Stromal cell of bone marrow (primary cell): ENCODE data around the gene STXBP4.
"Not testable (repeated sequence)": the region's sequence is repeated elsewhere in the genome, so short reads cannot be mapped to it uniquely, and the experiment has no call there.

Experiments
- DNase-seq: peaks from one replicate; pipeline ENCODE4 v3.0.0-alpha.2; 2012; ENCODE audit warnings: low read depth

STXBP4 gene

DNA sequence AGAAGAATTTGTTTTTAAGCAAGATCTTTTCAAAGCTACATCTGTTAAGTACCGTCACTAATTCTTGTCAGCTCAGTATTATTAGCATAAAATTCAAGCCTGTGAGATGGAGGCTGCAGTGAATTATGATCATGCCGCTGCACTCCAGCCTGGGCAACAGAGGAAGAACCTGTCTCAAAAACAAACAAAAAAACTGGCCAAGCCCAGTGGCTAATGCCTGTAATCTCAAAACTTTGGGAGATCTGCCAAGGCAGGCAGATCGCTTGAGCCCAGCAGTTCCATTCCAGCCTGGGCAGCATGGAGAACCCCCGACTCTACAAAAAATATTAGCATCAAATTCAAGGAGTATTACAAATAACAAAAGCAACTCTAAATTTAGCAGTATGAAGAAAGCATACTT lies 88.0 kb downstream of the STXBP4 start:
- DNase-seq, result no peak

DNA sequence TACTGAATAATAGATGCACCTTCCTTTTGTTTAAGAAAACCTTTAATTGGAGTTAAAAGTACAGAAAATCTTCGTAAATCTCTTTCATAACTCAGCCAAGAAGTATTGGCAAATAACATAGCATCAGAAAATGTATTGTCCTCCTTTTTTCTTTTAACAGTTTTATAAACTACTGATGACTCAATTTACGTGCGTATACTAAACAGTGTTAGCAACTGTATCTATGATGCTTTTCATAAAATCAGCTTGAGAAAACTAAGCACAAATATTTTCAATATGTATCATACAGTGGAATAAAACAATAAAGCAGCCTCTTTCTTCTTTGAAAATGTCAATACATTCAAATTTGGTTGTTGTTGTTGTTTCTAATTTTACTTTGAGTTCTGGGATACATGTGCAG lies 88.6 kb downstream of the STXBP4 start:
- no peak for DNase-seq

DNA sequence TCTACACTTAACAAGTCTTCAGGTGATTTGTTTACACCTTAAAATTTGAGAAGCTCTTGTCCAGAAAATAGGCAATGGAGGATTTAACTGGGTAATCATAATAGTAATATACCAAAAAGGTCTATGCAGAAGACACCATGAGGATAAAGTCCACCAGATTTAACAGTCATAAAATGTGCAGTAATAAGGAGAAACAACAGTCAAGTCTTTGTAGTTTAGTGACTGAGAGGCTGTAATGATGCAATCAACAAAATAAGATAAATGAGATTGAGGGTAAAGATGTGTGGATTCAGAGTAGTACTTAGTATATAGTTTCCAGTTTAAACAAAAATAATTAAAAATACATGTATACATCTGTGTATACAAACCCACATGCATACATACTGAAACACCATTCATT lies 91.2 kb downstream of the STXBP4 start:
- no peak for DNase-seq

DNA sequence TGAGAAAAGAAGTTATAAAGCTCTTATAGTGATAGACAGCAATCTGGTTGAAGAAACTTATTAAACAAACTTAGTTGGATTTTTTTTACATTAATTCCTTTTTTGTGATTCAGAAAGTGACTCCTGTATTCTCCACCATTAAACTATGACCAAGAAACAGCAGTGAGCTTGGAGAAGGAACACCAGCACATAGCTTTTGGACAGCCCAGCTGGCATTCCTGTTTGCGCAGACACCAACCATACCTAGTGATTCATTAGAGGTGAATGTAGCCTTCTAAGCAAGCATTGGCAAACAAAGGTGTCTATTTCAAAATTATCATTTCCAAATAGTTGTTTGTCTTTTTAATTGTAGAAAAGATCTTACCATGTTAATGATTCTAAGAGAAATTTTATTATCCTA lies 94.4 kb downstream of the STXBP4 start:
- no peak for DNase-seq

DNA sequence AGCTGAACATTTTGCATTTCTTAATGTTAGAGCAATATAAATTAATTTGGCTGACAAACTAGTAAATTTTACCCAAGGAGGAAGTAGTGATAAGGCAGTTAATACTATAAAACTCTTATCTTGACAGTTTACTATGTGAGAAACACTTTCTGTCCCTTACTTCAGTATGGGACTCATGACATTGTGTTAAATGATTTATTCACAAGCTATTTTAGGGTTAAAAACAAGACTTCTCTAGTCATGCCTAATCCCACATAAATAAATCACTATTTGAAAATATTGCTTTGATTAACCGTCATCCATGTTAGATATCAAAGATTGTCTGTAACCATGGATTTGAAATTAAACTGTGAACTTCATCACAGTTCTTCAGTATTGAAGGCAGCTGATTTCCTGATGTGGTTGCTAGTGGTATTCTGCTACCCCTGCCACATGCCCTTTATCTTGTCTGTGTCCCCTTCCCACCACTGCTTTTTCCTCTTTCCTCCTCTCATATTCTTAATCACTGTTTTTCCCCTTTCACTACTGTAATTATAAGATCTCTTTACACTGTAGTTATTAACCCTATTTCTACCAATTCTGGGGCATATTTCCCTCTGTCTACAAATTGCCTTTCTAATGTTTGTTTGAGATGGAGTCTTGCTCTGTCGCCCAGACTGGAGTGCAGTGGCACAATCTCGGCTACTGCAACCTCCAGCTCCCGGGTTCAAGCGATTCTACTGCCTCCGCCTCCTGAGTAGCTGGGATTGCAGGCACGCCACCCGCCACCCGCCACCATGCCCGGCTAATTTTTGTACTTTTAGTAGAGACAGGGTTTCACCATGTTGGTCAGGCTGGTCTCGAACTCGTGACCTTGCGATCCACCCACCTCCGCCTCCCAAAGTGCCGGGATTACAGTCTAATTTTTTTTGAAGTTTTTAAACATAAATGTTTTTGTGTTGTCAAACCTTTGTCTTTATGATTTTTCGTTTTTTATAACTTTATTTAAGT lies 95.6 kb downstream of the STXBP4 start:
- no peak for DNase-seq

DNA sequence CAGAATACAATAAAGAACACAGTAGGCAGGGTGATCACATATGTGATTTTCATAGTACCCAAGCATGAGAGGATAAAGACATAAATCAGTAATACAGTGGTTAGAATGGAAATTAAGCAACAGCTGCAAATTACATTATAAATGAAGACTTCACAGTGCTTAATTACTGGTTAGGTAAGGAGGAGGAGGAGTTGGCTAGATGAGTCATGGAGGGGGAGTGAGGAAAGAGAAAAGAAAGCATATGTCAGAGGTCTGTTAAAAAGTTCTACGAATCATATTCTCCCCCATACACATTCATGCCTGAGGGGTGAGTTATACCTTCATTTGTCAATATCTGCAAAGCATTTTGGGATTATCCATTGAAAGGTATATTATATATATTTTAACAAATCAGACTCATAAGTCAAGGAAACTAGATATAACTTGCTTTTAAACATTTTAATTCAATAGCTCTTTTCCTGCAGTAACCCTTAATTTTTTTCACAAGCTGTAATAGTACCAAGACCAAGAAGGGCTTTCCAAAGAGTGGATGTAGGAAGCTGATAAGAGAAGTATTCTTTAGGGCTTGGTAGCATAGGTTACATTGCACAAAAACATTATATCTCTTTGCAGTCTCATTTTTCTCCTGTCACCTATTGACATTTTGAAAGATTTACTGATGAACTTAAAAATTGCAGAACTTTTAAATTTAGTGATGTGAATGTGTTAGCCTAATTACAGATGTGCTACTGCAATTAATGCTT lies 99.3 kb downstream of the STXBP4 start:
- DNase-seq, result no peak

DNA sequence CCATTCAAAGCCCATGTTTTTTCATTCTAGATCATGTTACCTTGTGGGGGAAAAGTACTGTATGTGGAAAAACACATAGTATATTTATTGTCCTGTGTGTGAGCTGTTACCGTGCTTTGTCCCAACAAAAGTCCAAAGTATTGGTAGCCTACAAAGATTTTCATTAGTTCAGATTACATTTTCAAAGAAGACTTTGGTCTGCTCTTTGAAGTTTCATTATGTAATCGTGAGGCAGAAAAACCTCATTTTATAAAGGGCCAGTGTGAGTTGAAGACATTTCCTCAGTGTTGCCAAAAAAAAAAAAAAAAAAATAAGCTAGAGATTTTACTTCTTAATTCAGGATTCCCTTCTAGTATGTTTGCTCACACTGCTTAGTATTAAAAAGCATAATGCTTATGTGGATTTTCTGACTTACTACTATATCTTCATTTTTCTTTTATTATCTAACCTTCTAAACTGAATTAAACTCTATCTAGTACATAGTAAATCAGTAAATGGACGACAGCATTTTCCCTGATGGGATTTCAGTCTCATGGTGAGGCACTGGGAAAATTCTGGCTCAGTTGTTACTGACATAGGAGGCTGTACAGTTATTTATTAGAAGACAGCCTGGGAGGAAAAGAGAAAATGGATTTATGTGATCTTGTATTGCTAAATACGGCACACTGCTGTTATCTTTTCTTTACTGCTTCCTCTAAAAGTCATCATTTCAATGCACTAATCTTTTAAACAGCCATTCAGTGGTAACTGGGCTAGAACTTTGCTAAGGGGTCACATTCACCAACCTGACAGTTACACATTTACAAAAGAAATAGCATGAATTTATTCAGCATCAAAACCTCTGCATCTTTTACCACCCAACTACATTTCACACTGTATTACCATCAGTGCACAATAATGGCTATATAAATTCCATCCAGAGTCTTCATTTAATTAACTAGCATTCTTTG lies 100.6 kb downstream of the STXBP4 start:
- DNase-seq, result no peak

DNA sequence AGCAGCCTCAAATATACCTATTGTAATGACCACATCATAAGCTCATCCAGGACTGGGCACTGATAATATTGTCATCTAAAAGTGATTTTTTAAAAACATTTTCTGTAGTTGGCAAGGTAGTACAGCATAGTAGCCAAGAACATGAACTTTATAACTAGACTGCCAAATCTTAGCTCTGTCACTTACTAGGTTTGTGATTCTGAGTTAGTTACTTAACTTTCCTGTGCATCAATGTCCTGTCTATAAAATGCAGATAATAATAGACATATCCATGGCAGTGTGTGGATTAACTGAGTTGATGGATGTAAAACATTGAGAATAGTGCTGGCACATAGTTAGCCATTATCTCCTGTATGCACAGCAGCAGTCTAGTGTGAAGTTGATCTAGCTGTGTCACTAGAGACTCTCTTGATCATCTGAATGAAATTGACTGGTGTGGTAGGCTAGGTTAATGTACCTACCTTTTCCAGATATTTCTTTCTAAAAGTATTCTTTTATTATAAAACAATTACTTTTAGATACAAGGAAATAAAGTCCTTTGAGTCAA lies 101.5 kb downstream of the STXBP4 start:
- no peak for DNase-seq

DNA sequence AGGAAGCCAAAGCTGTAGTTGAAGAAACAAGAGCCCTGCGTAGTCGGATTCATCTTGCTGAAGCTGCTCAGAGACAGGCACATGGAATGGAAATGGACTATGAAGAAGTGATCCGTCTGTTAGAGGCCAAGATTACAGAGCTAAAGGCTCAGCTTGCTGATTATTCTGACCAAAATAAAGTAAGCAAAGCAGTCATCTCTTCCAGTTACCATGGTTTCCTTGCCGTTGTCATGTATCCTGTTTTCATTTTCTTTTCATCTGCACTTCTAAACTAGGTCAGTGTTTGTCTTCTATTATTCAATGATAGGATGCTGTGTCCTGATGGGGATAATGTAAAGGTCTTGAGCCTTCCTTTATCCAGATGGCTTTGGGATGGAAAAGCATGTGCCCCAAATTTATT lies 104.3 kb downstream of the STXBP4 start:
- DNase-seq, result no peak

DNA sequence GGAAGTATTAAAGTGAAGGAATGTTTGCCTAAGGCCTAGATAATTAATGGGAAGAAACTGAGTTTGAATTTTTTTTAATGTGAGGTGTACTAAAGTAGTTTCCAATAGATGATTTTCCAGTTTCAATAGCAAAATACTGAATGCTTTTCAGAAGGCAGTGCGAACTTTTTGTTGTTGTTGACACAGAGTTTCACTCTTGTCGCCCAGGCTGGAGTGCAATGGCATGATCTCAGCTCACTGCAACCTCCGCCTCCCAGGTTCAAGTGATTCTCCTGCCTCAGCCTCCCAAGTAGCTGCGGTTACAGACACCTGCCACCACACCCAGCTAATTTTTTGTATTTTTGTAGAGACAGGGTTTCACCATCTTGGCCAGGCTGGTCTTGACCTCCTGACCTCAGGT lies 104.9 kb downstream of the STXBP4 start:
- DNase-seq, result not testable (repeated sequence)

DNA sequence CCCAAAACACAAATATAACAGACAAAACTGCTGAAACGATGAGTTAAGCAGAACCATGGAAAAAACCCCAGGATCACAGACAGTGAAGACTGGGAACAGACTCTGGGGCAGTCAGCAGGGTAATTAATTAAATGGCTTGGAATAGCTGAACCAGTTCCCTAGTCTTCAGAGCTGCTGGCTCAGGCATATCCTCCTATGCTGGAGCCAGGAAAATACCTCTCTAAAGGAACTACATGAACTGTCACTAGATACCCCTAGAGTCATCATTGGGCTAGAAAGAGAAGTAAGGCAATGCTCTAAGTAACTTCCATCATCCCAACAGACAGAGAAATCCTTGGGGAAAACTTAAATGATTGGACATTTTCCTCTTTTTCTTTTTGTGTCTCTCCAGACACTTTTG lies 113.0 kb downstream of the STXBP4 start:
- no peak for DNase-seq

DNA sequence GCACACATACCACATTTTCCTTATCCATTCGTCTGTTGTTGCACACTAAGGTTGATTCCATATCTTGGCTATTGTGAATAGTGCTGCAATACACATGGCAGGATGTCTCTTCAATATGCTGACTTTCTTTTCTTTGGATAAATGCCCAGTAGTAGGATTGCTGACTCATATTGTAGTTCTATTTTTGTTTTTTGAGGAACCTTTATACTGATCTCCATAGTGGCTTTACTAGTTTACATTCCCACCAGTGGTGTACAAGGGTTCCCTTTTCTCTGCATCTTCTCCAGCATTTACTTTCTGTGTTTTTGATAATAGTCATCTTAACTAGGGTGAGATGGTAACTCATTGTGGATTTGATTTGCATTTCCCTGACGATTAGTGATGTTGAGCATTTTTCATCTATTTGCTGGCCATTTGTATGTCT lies 118.1 kb downstream of the STXBP4 start:
- DNase-seq, result peak; percentile 77

DNA sequence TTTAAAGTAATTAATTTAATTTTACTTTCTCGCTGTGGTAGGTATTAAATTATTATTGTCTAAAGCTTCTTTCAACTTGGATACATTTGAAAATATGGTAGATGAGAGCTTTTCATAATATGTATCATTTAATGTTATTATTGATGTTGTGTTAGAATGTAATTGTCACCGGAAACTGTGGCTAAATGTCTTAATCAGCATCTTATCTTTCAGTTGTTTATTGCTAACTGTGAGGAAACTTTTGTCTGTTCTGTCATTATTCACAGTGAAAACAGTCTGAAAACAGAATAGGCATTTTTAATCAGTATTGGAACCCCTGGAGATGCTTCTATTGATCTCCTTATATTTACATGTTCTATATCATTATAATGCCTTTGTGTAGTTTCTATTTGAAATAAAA lies 120.7 kb downstream of the STXBP4 start:
- no peak for DNase-seq

DNA sequence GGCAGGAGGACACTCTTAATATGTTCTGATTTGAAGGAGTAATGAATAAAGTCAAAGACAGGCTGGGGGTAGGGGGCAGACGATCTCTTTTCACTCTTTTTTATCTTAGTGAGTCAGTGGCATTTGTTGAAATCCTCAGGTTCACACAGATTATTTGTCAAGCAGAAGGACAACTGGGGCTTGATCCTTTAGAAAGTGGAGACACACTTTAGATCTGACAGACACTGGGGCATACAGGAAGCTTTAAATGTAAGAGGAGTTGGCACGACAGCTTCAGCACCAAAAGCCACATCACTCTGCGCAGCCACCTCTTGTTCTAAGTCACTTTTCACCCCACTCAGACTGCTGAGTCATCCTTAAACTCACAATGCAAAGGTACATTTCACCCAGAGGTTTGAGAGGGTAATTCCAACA lies 121.5 kb downstream of the STXBP4 start:
- DNase-seq, result no peak

DNA sequence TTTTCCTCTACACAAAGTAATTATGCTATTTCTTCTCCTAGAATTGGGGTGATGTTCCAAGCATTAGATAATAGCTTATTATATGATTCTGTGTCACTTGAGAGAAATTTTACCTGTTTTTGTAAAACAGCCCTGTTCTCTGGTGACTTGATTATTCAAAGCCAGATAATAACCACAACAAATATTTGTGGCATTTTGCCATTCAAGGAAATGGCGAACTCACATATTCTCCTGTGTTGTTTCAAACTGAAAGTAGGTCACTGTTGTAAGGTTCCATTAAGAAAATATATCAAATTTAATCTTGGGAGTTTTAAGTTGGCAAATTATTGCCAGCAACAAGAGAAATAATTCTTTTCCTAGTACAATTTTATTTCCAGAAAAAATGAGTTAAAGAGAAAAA lies 124.8 kb downstream of the STXBP4 start:
- DNase-seq, result no peak

DNA sequence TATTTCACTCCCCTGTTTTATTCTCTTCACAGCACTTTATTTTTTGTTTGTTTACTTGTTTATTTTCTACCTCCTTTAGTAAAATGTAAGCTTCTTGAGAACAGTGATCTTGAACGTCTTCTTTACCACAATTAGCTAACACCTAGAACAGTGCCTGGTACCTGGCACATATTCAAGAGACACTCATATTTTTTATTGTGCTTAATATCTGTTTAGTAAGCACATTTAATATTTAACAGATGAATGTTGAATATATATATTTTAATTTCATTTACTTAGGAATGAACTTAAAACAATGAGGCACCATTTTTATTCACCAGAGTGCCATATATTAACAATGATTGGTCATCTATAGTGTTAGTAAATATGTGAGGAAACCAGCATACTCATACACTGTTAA lies 130.2 kb downstream of the STXBP4 start:
- no peak for DNase-seq

DNA sequence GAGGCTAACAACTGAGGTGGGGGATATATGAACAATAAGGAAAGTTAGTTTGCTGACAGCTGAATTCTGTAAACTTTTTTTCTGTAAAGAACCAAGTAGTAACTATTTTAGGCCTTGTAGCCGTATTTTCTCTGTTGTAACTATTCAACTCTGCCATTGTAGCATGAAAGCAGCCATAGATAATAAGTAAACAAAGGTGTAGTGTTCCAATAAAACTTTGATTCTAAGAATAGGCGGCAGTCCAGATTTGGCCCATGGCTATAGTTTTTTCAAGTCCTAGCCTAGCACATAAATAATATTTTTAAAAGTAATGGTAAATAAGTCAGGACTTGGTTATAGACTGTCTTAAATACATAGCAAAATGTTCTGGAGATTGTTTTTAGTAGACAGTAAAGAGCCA lies 142.0 kb downstream of the STXBP4 start:
- DNase-seq, result no peak

DNA sequence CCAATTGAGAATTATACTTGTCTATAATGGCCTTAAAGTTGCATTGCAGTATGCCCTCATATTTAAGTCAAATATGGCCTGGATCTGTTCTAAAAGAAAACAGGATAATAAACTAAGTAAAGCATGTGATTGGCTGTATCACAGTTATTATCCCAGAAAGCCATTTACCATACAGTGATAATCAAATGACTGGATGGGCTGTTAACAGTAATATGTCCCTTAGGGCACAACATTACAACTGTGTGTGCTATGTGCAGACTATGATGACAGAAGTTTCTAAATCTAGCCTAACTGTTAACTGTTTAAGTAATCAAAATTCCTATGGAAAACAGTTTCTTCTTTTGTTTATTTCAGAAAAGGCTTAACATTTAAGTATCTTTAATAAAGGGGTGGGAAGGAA lies 145.7 kb downstream of the STXBP4 start:
- no peak for DNase-seq

DNA sequence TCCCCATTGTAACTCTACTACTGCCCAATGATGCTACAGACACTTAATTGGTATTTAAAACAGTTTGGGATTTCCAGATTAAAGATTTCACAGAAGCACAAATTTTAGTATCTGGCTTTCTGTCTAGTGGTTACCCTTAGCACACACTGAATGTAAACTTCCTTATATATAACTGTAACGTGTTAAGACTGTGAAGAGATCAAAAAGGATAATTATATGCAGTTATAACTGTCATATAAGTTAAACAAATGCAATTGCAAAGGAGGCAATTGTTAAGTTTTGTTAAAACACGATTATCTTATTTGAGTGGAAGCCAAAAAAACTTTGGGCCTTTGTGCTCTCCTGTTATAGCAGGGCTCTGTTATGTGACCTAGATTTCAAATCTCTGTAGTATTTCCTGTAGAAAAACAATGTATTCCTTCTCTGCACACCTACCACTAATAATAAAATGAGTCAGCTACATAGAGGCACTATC lies 147.9 kb downstream of the STXBP4 start:
- no peak for DNase-seq

DNA sequence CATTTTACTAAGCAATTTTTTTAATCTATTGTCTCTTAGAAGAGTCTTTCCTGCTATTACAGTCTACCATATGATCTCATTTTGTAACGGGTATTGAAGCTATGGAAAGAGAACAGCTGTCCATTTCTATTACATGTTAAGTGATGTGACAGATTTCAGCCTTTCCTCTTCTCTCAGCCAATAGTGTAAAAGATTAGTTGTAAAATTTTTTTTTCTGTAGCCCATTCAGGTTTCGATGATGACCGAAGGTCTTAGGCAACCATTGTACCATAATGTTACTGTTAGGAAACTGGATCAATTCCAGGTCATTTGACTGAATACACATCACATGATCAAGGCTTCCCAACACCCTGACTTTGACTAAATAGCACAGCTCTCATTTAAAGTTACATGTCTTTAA lies 148.6 kb downstream of the STXBP4 start:
- DNase-seq, result no peak

DNA sequence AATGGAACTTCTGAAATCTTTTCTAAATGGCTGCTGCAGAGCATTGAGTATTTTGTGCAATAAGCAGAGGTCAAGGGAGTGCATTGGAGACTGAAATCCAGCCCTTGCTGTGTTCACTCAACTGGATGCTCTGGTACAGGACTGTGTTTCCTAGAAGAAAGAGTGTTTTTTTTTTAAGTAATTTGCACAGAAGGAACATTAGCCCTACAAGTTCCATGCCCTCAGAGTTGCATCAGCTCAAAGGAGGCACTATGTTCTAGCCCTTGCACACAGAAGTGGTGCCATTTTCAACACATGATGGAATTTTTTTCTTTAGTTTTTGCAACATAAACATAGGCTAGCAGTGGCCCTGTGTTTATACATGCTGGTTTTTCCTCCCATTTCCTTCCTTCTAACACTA lies 152.1 kb downstream of the STXBP4 start:
- no peak for DNase-seq

DNA sequence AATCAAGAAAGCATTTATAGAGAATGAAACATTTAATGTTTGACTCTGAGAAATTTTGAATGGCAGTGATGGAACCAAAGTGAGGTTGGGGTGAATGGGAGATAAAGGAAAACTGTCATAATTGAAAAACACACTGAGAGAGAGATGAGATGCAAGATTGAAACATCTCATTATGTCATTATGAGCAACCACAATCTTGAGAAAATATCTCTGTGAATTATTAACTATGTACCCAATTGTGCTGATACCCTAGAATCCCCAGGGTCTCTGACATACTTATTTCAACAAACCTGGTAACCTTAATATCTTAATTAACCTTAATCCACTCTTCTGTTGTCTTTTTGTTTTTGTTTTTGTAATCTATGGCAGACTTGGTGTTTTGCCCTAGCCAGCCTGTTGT lies 152.7 kb downstream of the STXBP4 start:
- DNase-seq, result no peak
